ENCODE measurements around the gene TMEM163.

GRCh38 chr2:134570676-134571075 lies 148.1 kb downstream of the TMEM163 start:
- TF ChIP-seq POLR2A (IDR thresholded peaks at IDR 0.05): no peak
- no peak for TF ChIP-seq CTCF (IDR thresholded peaks at IDR 0.05)
- TF ChIP-seq EP300 (IDR thresholded peaks at IDR 0.05): no peak
